Measurements from ENCODE around the gene TP63.
"Not testable (repeated sequence)": the region's sequence is repeated elsewhere in the genome, so short reads cannot be mapped to it uniquely, and the experiment has no call there.

Gene TP63

DNA sequence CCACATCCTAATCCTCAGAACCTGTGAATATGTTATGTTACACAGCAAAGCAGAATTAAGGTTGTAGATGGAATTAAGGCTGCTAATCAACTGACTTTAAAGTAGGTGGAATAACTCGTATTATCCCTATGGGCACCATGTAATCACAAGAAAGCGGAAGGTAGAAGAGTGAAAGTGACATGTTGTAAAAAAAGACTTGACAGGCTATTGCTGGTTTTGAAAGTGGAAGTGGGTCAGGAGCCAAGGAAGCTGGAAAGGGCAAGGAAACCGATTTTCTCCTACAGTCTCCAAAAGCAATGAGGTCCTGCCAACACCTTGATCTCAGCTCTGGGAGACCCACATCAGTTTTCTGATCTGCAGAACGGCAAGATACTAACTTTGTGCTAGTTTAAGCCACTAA lies 6.6 kb downstream of the TP63 start:
- Histone ChIP-seq H3K4me3 (ENCODE audit: insufficient read depth, low read depth, low read length) (no peak overlapping the region), H3K4me1 (ENCODE audit: control insufficient read depth, insufficient read depth, low read length) (no peaks in the 10 kb centered on the region), H3K27ac (ENCODE audit: insufficient read depth, low read depth, low read length, poor library complexity, severe bottlenecking) (no peak overlapping the region), H3K9me3 (ENCODE audit: control insufficient read depth, low read length) (no peaks in the 10 kb centered on the region), H3K27me3 (ENCODE audit: control insufficient read depth, insufficient read depth, low read length, poor library complexity, severe bottlenecking) (no peaks in the 10 kb centered on the region), H3K36me3 (ENCODE audit: control insufficient read depth, insufficient read depth, low read length) (no peaks in the 10 kb centered on the region)
- WGBS, 2 experiments = 93 to 96% methylated on average over 4 of the region's 4 CpGs

DNA sequence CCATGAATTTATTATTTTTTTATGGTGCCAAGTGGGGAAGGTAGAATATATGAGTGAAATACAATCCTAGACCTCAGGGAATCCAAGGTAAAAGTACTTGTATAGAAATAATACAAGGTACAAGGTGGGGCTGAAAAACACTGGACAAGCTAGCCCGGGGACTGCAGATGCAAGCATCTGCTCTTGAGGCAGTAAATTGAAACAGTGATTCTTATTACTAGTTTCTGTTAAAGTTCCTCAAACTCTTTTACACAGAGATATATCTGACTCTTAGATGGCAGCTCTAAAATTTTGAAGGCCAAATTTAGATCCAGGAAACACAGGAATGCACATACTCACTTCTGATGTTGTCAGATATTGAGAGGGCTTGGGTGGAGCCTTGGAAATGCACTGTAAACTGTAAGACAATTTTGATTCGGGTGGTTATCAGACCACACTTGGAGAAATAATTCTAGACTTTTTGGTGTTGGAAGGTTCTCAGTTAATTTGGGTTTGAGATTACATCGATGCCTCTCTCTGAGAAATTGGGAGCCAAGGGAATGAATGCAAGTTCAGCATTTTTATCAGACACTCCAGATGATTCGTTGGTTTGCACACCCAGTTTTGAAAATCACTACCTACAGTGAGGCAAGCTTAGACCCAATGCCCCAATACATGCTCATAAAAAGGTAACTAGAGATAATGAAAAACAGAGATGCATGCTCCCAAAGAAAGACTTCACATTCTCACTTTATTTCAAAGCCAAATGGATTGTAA lies 7.3 kb downstream of the TP63 start:
- Histone ChIP-seq H3K27me3 (ENCODE audit: control insufficient read depth, insufficient read depth, low read length, poor library complexity, severe bottlenecking) (no peaks in the 10 kb centered on the region), H3K36me3 (ENCODE audit: control insufficient read depth, insufficient read depth, low read length) (no peaks in the 10 kb centered on the region), H3K27ac (ENCODE audit: insufficient read depth, low read depth, low read length, poor library complexity, severe bottlenecking) (no peak overlapping the region), H3K4me1 (ENCODE audit: control insufficient read depth, insufficient read depth, low read length) (no peaks in the 10 kb centered on the region), H3K4me3 (ENCODE audit: insufficient read depth, low read depth, low read length) (no peak overlapping the region), H3K9me3 (ENCODE audit: control insufficient read depth, low read length) (no peaks in the 10 kb centered on the region)
- WGBS, 2 experiments = 90 to 91% methylated on average over 4 of the region's 4 CpGs

DNA sequence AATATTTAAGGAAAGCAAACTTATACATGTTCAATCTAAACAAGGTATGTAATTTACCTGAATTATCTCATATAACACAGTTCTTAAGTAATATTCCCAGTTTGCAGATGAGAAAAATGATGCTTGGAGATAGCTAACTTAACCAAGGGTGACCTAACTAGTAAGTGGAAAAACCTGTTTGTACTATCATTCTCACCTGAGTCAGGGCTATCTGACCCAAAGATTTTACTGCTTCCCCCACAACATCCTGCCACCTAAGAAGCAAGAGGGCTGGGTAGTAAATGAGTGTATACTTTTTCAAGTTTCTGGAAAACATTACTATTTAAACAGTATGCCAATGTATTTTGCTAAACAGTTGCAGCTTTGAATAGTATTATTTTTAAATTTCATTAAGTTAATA lies 10.6 kb downstream of the TP63 start:
- Histone ChIP-seq H3K4me1 (ENCODE audit: control insufficient read depth, insufficient read depth, low read length) (no peaks in the 10 kb centered on the region), H3K9me3 (ENCODE audit: control insufficient read depth, low read length) (no peaks in the 10 kb centered on the region), H3K36me3 (ENCODE audit: control insufficient read depth, insufficient read depth, low read length) (no peaks in the 10 kb centered on the region), H3K27me3 (ENCODE audit: control insufficient read depth, insufficient read depth, low read length, poor library complexity, severe bottlenecking) (no peaks in the 10 kb centered on the region), H3K4me3 (ENCODE audit: insufficient read depth, low read depth, low read length) (no peak overlapping the region), H3K27ac (ENCODE audit: insufficient read depth, low read depth, low read length, poor library complexity, severe bottlenecking) (no peak overlapping the region)

DNA sequence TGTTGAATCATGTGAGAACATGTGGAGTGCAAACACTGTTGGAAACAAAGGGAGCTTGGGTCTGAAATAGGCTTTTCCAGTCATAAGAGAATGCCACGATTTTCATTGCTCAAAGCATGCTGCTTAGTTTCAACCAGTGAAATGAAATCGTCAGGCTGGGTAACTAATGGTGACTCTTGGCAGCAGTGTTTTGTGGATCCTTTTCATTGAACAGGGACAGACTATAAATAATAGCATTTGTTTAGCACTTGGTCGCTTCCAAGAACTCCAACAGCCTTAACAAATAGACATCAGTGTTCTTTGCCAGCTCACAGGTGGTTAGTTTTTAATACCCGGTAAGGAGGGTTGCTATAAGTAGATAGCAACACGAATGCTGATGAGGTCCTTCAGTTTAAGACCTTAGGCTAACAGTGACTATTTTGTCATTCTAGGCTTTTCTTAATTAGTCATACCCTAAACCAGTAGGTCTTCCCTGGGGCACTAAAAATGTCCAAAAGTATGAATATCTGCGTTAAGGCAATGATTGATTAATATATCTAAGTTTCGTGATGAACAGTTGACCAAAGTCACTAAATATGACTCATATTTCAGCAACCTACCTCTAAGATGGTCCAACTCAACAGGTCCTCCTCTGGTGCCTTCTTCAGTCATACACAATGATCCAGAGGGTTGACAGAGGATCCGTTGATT lies 15.8 kb downstream of the TP63 start:
- no peak overlapping the region for H3K4me3 ChIP-seq (ENCODE audit: insufficient read depth, low read depth, low read length)
- no peak overlapping the region for H3K27ac ChIP-seq (ENCODE audit: insufficient read depth, low read depth, low read length, poor library complexity, severe bottlenecking)
- H3K4me1 ChIP-seq (ENCODE audit: control insufficient read depth, insufficient read depth, low read length) = no peaks in the 10 kb centered on the region
- H3K9me3 ChIP-seq (ENCODE audit: control insufficient read depth, low read length) = no peaks in the 10 kb centered on the region
- no peaks in the 10 kb centered on the region for H3K27me3 ChIP-seq (ENCODE audit: control insufficient read depth, insufficient read depth, low read length, poor library complexity, severe bottlenecking)
- 90 to 95% methylated on average over 5 to 7 of the region's 8 CpGs for WGBS, 2 experiments
- no peaks in the 10 kb centered on the region for H3K36me3 ChIP-seq (ENCODE audit: control insufficient read depth, insufficient read depth, low read length)

DNA sequence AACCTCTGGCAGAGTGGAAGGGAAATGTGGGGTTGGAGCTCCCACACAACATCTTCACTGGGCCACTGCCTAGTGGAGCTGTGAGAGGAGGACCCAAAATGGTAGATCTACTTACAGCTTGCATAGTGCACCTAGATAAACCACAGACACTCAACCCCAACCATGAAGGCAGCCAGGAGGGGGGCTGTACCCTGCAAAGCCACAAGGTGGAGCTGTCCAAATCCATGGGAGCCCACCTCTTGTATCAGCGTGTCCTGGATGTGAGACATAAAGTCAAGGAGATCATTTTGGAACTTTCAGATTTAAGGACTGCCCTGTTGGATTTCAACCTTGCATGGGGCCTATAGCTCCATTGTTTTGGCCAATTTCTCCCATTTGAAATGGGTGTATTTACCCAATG lies 20.9 kb downstream of the TP63 start:
- H3K36me3 ChIP-seq (ENCODE audit: control insufficient read depth, insufficient read depth, low read length) = no peaks in the 10 kb centered on the region
- no peaks in the 10 kb centered on the region for H3K4me1 ChIP-seq (ENCODE audit: control insufficient read depth, insufficient read depth, low read length)
- whole genome bisulfite sequencing, 2 experiments = 74 to 75% methylated on average over 1 of the region's 1 CpG
- H3K4me3 ChIP-seq (ENCODE audit: insufficient read depth, low read depth, low read length) = no peak overlapping the region
- H3K27me3 ChIP-seq (ENCODE audit: control insufficient read depth, insufficient read depth, low read length, poor library complexity, severe bottlenecking) = no peaks in the 10 kb centered on the region
- no peaks in the 10 kb centered on the region for H3K9me3 ChIP-seq (ENCODE audit: control insufficient read depth, low read length)
- H3K27ac ChIP-seq (ENCODE audit: insufficient read depth, low read depth, low read length, poor library complexity, severe bottlenecking) = no peak overlapping the region

DNA sequence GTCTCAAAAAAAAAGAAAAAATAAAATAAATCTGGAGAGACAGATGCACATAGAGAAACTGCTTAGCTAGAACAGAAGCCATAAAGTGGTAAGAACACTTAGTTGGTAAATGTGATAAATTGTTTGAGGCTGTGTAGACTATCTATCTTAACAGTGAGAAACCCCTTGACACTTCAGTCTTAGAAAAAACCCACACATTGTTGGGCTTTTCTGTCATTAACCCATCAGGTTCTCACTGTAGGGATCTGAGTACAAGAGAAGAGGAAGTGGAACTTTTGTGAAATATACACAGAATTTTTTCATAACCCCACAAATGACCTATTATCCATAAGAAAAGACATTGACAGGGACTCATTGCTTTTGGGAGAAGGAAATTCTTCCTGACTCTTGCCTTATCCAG lies 24.4 kb downstream of the TP63 start:
- no peaks in the 10 kb centered on the region for H3K36me3 ChIP-seq (ENCODE audit: control insufficient read depth, insufficient read depth, low read length)
- H3K4me3 ChIP-seq (ENCODE audit: insufficient read depth, low read depth, low read length) = no peak overlapping the region
- H3K27ac ChIP-seq (ENCODE audit: insufficient read depth, low read depth, low read length, poor library complexity, severe bottlenecking) = no peak overlapping the region
- H3K27me3 ChIP-seq (ENCODE audit: control insufficient read depth, insufficient read depth, low read length, poor library complexity, severe bottlenecking) = no peaks in the 10 kb centered on the region
- H3K9me3 ChIP-seq (ENCODE audit: control insufficient read depth, low read length) = no peaks in the 10 kb centered on the region
- no peaks in the 10 kb centered on the region for H3K4me1 ChIP-seq (ENCODE audit: control insufficient read depth, insufficient read depth, low read length)

DNA sequence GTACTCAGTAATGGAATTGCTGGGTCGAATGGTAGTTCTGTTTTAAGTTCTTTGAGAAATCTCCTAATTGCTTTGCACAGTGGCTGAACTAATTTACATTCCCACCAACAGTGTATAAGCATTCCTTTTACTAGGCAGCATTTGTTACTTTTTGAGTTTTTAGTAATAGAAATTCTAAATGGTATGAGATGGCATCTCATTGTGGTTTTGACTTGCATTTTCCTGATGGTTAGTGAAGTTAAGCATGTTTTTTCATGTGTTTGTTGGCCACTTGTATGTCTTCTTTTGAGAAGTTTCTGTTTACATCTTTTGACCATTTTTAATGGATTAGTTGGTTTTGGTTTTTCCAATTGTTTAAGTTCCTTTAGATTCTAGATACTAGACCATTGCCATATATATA lies 28.4 kb downstream of the TP63 start:
- WGBS, 2 experiments = 100% methylated on average over 1 of the region's 1 CpG; no CpG with 5 or more reads in 1 of the 2 experiments
- Histone ChIP-seq H3K4me3 (ENCODE audit: insufficient read depth, low read depth, low read length) (no peak overlapping the region), H3K9me3 (ENCODE audit: control insufficient read depth, low read length) (no peaks in the 10 kb centered on the region), H3K27ac (ENCODE audit: insufficient read depth, low read depth, low read length, poor library complexity, severe bottlenecking) (no peak overlapping the region), H3K36me3 (ENCODE audit: control insufficient read depth, insufficient read depth, low read length) (no peaks in the 10 kb centered on the region), H3K4me1 (ENCODE audit: control insufficient read depth, insufficient read depth, low read length) (no peaks in the 10 kb centered on the region), H3K27me3 (ENCODE audit: control insufficient read depth, insufficient read depth, low read length, poor library complexity, severe bottlenecking) (no peaks in the 10 kb centered on the region)

DNA sequence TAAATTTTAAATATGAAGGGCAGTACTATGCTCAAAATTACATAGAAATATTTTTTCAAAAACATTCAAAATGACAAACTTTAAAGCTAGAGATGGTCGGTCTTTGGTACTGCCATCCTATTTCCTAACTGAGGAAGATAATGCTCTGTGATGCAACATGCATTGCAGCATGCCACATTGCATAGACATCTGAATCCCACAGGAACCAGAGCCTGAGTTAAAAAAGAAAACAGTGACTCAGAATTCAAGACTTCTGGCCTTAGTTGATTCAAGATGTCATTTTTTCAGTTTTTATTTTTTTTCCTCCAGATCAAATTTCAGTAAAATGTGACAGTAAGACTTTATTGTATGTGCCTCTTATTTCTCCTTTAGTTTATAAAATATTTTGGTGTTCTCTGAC lies 33.1 kb downstream of the TP63 start:
- WGBS, 2 experiments = 94 to 95% methylated on average over 1 of the region's 1 CpG
- Histone ChIP-seq H3K4me1 (ENCODE audit: control insufficient read depth, insufficient read depth, low read length) (no peaks in the 10 kb centered on the region), H3K9me3 (ENCODE audit: control insufficient read depth, low read length) (no peaks in the 10 kb centered on the region), H3K36me3 (ENCODE audit: control insufficient read depth, insufficient read depth, low read length) (no peaks in the 10 kb centered on the region), H3K4me3 (ENCODE audit: insufficient read depth, low read depth, low read length) (no peak overlapping the region), H3K27me3 (ENCODE audit: control insufficient read depth, insufficient read depth, low read length, poor library complexity, severe bottlenecking) (no peaks in the 10 kb centered on the region), H3K27ac (ENCODE audit: insufficient read depth, low read depth, low read length, poor library complexity, severe bottlenecking) (no peak overlapping the region)

DNA sequence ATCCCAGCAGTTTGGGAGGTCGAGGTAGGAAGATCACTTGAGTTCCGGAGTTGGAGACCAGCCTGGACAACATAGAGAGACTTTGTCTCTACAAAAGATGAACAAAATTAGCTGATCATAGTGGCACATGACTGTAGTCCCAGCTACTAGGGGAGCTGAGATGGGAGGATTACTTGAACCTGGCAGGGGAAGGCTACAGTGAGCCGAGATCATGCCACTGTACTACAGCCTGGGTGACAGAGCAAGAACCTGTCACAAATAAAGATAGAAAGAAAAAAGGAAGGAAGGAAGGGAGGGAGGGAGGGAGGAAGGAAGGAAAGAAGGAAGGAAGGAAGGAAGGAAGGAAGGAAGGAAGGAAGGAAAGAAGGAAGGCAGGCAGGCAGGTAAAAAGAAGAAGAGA lies 41.2 kb downstream of the TP63 start:
- H3K4me3 ChIP-seq (ENCODE audit: insufficient read depth, low read depth, low read length); H3K36me3 ChIP-seq (ENCODE audit: control insufficient read depth, insufficient read depth, low read length); H3K4me1 ChIP-seq (ENCODE audit: control insufficient read depth, insufficient read depth, low read length); H3K27ac ChIP-seq (ENCODE audit: insufficient read depth, low read depth, low read length, poor library complexity, severe bottlenecking); H3K27me3 ChIP-seq (ENCODE audit: control insufficient read depth, insufficient read depth, low read length, poor library complexity, severe bottlenecking); H3K9me3 ChIP-seq (ENCODE audit: control insufficient read depth, low read length): not testable (repeated sequence)
- WGBS, 2 experiments = 87 to 96% methylated on average over 3 of the region's 3 CpGs

DNA sequence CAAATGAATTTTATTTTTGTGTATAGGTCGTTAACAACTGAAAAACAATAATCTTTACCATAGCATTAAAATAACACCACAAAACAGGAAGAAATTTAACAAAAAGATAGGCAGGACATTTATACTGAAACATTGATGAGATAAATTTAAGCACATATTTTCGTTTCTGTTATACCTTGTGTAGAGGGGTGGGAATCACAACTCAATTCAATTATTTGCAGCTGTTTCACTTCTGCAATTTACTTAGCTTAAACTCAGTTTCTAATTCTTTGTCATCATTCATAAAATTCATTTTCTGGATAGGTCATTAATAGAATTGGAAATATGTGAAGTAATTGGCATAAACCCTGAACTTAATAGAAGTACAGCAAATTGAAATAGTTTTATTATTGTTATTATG lies 42.3 kb downstream of the TP63 start:
- no peaks in the 10 kb centered on the region for H3K9me3 ChIP-seq (ENCODE audit: control insufficient read depth, low read length)
- no peak overlapping the region for H3K27ac ChIP-seq (ENCODE audit: insufficient read depth, low read depth, low read length, poor library complexity, severe bottlenecking)
- H3K27me3 ChIP-seq (ENCODE audit: control insufficient read depth, insufficient read depth, low read length, poor library complexity, severe bottlenecking) = no peaks in the 10 kb centered on the region
- no peaks in the 10 kb centered on the region for H3K36me3 ChIP-seq (ENCODE audit: control insufficient read depth, insufficient read depth, low read length)
- WGBS, 2 experiments = 85% methylated on average over 1 of the region's 2 CpGs; no CpG with 5 or more reads in 1 of the 2 experiments
- no peak overlapping the region for H3K4me3 ChIP-seq (ENCODE audit: insufficient read depth, low read depth, low read length)
- no peaks in the 10 kb centered on the region for H3K4me1 ChIP-seq (ENCODE audit: control insufficient read depth, insufficient read depth, low read length)

Data from ectodermal cell (in vitro differentiated cells).